Measurements from ENCODE around the gene LRRC36.

LRRC36 gene

DNA sequence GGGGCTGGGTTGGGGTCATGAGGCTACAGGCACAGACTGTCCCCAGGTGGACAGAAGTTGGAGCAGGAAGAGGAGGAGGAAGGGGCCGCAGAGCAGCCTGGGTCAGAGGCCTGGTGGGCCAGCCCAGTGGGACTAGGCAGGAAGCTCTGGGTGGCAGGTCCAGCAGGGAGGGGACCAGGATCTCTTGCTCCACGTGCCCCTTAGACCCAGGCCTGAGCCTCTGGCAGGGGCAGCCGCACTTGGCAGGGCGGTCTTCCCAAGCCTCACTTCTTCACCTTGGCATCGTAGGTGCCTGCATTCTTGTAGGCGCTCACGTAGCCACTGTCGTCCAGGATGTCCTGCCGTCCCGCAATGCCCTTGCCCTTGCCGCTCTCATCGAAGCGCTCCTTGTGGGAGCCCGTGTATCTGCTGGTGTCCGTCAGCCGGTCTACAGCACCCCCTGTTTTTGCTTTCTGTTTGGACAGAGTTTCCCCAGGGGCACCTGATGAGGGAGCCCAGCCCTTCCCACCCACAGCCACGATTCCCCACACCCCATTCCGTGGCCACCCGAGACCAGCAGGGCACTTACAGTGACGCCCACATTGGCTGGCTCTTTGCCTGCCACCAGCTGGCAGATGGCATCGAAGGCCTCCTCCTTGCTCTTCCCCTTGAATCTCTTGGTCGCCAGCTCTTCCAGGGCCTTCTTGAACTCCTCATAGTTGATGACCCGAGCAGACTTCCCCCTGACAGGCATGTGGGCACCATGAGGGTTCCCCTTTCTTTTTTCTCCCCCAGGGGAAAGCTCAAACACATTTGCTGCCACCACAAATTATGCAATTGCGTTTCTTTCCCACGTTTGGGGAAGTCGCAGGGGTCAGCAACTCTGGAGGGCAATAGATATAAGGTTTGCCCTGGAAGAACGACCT, 63.5 kb downstream of the LRRC36 start:
- no peak for DNase-seq (ENCODE audit: low read depth)

DNA sequence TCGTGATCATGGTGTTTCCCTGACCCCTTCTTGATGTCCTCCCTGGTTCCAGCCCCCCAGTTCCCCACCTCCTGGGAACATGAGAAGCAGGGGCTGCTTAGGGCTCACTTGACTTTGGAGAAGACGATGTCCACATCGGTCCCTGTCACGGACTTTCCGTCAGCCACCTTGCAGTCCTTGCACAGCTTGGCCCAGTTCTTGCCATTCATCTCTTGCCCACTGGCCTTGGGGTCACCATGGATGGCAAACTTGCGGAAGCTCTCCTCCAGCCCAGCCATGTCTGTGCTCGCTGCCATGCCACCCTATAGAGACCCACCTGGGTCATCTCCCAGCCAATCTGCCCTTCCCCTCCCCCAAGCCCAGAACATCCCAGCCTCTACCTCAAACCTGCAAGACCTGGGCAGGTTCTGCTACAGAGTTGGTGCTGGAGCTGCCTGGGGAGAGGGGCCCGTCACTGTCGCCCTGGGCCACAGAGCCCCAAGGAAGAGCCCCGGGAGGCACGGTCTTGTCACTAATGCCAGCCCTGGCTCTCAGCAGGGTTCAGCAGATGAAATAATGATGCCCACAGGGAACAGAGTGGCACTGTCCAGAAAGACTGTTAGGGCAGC, 64.3 kb downstream of the LRRC36 start:
- DNase-seq (ENCODE audit: low read depth): no peak

GRCh38 chr16:67391424-67392300, 65.0 kb downstream of the LRRC36 start:
- DNase-seq (ENCODE audit: low read depth): no peak

- no peak for DNase-seq (ENCODE audit: low read depth)
These were observed 65.9 kb downstream of the LRRC36 start for GRCh38 chr16:67392301-67393059.

- DNase-seq (ENCODE audit: low read depth): peak; percentile 88
These were observed 66.6 kb downstream of the LRRC36 start, which contains the start of gene TPPP3 for GRCh38 chr16:67393111-67393787. Gene TPPP3, minus strand, starts transcription at chr16:67393498. Its CDS starts 2,387 bp downstream, at chr16:67391111.

GRCh38 chr16:67393788-67394154, 67.2 kb downstream of the LRRC36 start:
- no peak for DNase-seq (ENCODE audit: low read depth)

GRCh38 chr16:67394155-67395104, 67.8 kb downstream of the LRRC36 start:
- DNase-seq (ENCODE audit: low read depth): no peak

GRCh38 chr16:67395105-67395457, 68.5 kb downstream of the LRRC36 start:
- no peak for DNase-seq (ENCODE audit: low read depth)

DNA sequence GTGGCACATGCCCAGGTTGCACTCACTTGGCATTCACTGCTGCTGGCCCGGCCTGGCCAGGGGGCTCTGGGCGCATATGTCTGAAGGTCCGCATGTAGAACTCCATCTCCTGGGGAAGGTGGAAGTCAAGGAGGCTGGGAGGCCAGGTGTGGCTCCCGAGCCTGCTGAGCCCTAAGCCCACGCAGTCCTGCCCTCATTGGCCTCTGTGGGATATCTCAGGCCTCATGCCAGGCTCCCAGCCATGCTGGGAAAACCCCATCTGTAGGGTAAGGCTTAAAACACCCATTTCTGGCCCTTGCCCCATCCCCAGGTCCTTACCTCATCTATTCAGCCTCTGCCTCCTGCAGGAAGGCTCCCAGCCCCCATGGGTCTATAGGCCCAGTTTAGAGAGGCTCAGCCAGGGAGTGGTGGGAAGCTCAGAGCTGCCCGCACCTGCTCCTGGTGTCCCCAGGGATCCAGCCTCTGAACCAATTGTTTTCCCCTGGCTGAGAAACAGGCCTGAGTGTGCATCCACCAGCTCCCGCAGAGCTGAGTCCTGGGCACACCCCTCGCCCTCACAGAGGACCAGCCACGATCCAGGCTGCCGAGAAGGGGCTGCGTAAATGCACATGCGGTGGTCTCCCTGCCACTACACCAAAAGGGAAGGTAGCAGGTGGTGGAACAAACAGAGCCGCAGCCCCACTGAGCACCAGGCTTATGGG, 69.0 kb downstream of the LRRC36 start:
- no peak for DNase-seq (ENCODE audit: low read depth)

DNA sequence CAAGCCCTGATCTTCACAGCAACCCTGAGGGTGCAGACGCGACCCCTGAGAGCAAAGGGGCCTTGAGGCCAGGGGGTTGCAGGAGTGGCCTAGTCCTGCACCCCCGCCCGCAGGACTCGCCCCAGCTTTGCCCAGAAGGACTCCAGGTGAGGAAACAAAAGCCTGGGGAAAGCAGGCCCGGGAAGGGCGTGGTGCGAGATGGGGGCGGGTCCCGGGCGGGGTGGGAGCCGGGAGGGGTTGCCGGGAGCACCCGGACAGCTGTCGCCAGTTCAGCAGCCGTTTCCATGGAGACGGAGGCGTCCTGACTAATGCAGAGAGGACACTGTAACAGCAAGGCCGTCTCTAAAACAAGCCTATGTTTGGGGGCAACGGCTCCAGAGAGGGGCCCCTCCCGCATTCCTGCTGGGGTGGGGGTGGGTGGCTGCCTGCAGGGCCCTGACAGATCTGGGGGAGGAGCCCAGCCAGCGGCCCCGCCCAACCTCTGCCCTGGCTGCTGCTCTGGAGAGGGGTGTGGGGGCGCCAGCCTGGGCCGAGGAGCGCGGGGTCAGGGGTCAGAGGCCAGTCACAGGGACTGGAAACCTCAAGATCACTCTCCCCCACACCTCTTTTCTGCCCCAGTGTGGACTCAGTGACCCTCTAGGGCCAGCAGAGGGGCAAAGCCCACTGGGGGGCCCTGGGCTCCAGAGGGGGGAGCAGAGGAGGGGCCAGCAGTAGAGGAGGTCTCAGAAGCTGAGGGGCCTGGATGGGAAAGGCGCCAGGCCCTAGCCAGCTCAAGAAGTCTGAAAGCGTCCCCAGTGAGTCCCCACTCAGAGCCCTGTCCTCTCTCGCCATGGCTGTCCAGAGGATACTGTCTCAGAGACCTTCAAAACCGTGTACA, 69.8 kb downstream of the LRRC36 start:
- peak; percentile 87 for DNase-seq (ENCODE audit: low read depth)

DNA sequence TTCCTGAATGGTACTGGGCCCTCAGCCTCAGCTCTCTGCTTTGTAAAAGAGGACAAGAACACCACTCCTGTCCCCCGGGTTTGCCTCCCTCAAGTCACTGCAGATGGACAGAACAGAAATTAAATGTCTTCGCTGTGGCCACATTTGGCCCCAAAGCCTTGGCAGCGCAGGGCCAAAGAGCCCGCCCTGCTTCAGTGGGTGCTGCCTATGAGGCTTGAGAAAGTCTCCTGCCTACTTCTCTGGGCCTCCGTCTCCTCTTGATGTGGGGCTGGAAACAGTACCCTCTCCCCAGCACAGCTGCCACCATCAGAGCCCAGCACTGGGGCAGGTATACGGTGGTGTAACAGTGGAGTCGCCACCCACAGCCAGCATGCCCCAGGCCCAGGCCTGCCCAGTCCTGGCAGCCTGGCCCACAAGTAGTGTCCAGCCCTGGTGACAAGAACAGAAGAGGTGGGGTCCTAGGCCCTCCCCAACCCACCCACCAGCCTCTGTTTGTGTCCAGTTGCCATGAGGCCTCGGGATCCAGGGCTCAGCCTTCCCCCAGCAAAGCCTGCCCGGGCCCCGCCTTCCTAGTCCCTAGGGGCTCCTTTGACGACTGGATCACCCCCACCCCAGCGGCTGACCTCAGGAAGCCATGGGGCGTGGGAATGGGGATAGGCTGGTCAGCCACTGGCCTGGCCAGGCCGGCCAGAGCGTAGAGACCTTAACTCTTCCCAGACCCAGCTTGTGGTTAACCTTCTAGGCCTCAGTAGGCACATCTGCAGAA, 70.6 kb downstream of the LRRC36 start:
- no peak for DNase-seq (ENCODE audit: low read depth)

GRCh38 chr16:67397812-67398545, 71.4 kb downstream of the LRRC36 start:
- no peak for DNase-seq (ENCODE audit: low read depth)

- DNase-seq (ENCODE audit: low read depth): no peak
These were observed 72.1 kb downstream of the LRRC36 start for GRCh38 chr16:67398546-67399217.

- no peak for DNase-seq (ENCODE audit: low read depth)
These were observed 72.7 kb downstream of the LRRC36 start for GRCh38 chr16:67399218-67399733.

GRCh38 chr16:67399749-67400704, 73.4 kb downstream of the LRRC36 start:
- DNase-seq (ENCODE audit: low read depth): no peak

All from ELR (cell line).